HEK293 (cell line): ENCODE measurements around the gene VRK2.

Experiments used
- CTCF ChIA-PET: fragments of 350-600 bp; formaldehyde crosslinking; extraction: SDS; loops from one replicate; lab custom pipeline; 2021; ENCODE audit warnings: antibody characterized with exemption; lab: Yijun Ruan, JAX
- POLR2A ChIA-PET: fragments of 300-600 bp; formaldehyde crosslinking; extraction: SDS; loops from one replicate; lab custom pipeline; 2020; ENCODE audit warnings: antibody characterized with exemption, inconsistent platforms; lab: Yijun Ruan, JAX
- H3K27ac ChIP-seq: fragments of 200-500 bp; sonication (Bioruptor generic); 2 replicates; pipeline ENCODE4 v1.5.1; 2014; ENCODE audit warnings: low read depth, low read length, control low read depth, inconsistent platforms; ENCODE audit errors: extremely low read depth
- H3K36me3 ChIP-seq, 2 experiments: fragments of 200-500 bp in 1 of 2; sonication (Bioruptor generic) in 1 of 2; 1 replicate in 1 of 2; 2 replicates in 1 of 2; pipeline ENCODE4 v1.5.1; 2014 to 2017; ENCODE audit warnings: inconsistent platforms in 2 of 2, low read length in 2 of 2; ENCODE audit not compliant: control insufficient read depth in 2 of 2, insufficient read depth in 1 of 2
- H3K4me1 ChIP-seq: fragments of 200-500 bp; sonication (Bioruptor generic); 2 replicates; pipeline ENCODE4 v1.5.1; 2014; ENCODE audit warnings: mild to moderate bottlenecking, low read length, inconsistent platforms; ENCODE audit not compliant: control insufficient read depth, insufficient read depth
- H3K4me3 ChIP-seq: 2 replicates; pipeline ENCODE4 v1.5.1; 2011; ENCODE audit warnings: low read depth, mild to moderate bottlenecking, control low read depth, low read length, moderate library complexity
- H3K9me3 ChIP-seq: fragments of 200-500 bp; sonication (Bioruptor generic); 2 replicates; pipeline ENCODE4 v1.5.1; 2014; ENCODE audit warnings: low read depth, low read length, inconsistent platforms; ENCODE audit not compliant: control insufficient read depth, insufficient read depth
- KLF10 ChIP-seq: fragments of 450-650 bp; IDR thresholded peaks from 2 replicates; pipeline ENCODE4 v1.5.1; 2018; ENCODE audit warnings: missing biosample characterization, mild to moderate bottlenecking, missing genetic modification characterization
- ZBTB6 ChIP-seq: fragments of 450-650 bp; formaldehyde crosslinking; IDR thresholded peaks from 2 replicates; pipeline ENCODE4 v1.5.1; 2017; ENCODE audit warnings: missing biosample characterization, missing genetic modification characterization
- ZNF24 ChIP-seq: fragments of 450-650 bp; formaldehyde crosslinking; IDR thresholded peaks from 2 replicates; pipeline ENCODE4 v1.5.1; 2016; ENCODE audit warnings: missing biosample characterization, missing genetic modification characterization
- ZNF335 ChIP-seq: fragments of 450-650 bp; formaldehyde crosslinking; conservative IDR thresholded peaks from 2 replicates; pipeline ENCODE4 v1.5.1; 2016; ENCODE audit warnings: missing biosample characterization, missing genetic modification characterization
- ZNF677 ChIP-seq: fragments of 450-650 bp; IDR thresholded peaks from 2 replicates; pipeline ENCODE4 v1.5.0; 2018; ENCODE audit warnings: missing biosample characterization, mild to moderate bottlenecking, missing genetic modification characterization, moderate library complexity
- TF ChIP-seq, protein P1 (sequence below): fragments of 450-650 bp; formaldehyde crosslinking; IDR thresholded peaks from 2 replicates; pipeline ENCODE4 v1.5.1; 2016; ENCODE audit warnings: missing biosample characterization, missing genetic modification characterization

The VRK2 gene

DNA sequence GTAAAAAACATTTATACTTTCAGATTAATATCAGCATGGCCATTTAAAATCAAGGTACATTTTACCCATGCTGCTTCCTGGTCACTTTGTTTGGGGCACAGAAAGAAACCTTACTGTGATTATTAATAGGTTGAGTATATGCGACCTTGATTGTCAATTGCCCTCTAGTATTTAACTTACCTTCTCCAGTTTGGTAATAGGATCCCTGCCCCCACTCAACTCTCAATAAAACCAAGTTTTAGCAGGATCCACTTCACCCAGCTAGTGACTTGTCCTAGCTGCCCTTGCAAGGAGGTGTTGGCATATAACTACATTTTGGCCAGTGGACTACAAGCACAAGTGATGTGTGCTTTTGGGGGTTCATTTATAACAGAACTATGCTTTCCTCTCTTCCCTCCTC lies 160.2 kb downstream of the VRK2 start:
- H3K27ac ChIP-seq = no peak overlapping the region
- no peak overlapping the region for H3K4me3 ChIP-seq
- POLR2A ChIA-PET = no interaction called here
- CTCF ChIA-PET = interaction anchor here (0.6 kb wide), 1 partner anchor 347 kb away, joined by 3 read pairs; no protein-coding TSS in a partner anchor
- TF ChIP-seq ZBTB6 = no peak
- peaks cover 17% of the 10 kb centered on the region for H3K4me1 ChIP-seq
- H3K9me3 ChIP-seq = no peaks in the 10 kb centered on the region
- H3K36me3 ChIP-seq = peaks cover 13 to 20% of the 10 kb centered on the region in 2 experiments; a peak in 2 of 3 replicates

DNA sequence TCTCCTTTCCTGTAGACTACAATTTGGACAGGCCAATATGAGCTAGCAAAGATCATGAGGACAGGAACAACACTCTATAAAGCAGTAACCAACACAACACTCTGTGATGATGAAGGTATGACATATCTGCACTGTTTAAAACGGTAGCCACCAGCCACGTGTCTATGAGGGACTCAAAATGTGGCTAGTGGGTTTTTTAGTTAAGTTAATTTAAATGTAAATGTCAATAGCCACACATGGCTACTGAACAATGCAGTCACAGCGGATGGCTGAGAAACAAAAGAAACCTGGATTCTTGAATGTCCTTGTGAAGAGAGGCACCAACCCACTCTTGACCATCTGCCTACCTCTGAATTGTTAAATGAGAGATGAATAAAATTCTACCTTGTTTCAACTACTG lies 160.6 kb downstream of the VRK2 start:
- CTCF ChIA-PET = no interaction called here
- no peak overlapping the region for H3K27ac ChIP-seq

More for the DNA sequence above, 160.6 kb downstream of the VRK2 start:
- no peak for TF ChIP-seq ZNF335
- no peak for TF ChIP-seq KLF10
- no peak for TF ChIP-seq ZNF677 (tag by site-specific recombination)
- no peak for TF ChIP-seq ZNF24 (tag by site-specific recombination)
- TF ChIP-seq, protein P1, sequence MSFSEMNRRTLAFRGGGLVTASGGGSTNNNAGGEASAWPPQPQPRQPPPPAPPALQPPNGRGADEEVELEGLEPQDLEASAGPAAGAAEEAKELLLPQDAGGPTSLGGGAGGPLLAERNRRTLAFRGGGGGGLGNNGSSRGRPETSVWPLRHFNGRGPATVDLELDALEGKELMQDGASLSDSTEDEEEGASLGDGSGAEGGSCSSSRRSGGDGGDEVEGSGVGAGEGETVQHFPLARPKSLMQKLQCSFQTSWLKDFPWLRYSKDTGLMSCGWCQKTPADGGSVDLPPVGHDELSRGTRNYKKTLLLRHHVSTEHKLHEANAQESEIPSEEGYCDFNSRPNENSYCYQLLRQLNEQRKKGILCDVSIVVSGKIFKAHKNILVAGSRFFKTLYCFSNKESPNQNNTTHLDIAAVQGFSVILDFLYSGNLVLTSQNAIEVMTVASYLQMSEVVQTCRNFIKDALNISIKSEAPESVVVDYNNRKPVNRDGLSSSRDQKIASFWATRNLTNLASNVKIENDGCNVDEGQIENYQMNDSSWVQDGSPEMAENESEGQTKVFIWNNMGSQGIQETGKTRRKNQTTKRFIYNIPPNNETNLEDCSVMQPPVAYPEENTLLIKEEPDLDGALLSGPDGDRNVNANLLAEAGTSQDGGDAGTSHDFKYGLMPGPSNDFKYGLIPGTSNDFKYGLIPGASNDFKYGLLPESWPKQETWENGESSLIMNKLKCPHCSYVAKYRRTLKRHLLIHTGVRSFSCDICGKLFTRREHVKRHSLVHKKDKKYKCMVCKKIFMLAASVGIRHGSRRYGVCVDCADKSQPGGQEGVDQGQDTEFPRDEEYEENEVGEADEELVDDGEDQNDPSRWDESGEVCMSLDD (tag by site-specific recombination) = no peak
- Histone ChIP-seq H3K4me3 (no peak overlapping the region), H3K36me3 (peaks cover 12 to 24% of the 10 kb centered on the region in 2 experiments; a peak in 2 of 3 replicates), H3K4me1 (peaks cover 17% of the 10 kb centered on the region), H3K9me3 (no peaks in the 10 kb centered on the region)
- POLR2A ChIA-PET = no interaction called here
